D721Med (cell line): ENCODE data around the gene TMX2.

Experiments
- DNase-seq: peaks from one replicate; pipeline ENCODE4 v3.0.0; 2011; ENCODE audit warnings: low spot score; ENCODE audit not compliant: insufficient read length
- FAIRE-seq: peaks from 2 replicates; lab custom pipeline; 2011; peaks lifted over from hg19 to GRCh38; lab: Jason Lieb, UNC
- TF ChIP-seq, protein P1 (sequence below): IDR thresholded peaks from 2 replicates; pipeline ENCODE4 v1.5.1; 2012; ENCODE audit warnings: mild to moderate bottlenecking, control low read depth; ENCODE audit not compliant: insufficient read depth; ENCODE audit errors: missing control alignments

TMX2 gene

DNA sequence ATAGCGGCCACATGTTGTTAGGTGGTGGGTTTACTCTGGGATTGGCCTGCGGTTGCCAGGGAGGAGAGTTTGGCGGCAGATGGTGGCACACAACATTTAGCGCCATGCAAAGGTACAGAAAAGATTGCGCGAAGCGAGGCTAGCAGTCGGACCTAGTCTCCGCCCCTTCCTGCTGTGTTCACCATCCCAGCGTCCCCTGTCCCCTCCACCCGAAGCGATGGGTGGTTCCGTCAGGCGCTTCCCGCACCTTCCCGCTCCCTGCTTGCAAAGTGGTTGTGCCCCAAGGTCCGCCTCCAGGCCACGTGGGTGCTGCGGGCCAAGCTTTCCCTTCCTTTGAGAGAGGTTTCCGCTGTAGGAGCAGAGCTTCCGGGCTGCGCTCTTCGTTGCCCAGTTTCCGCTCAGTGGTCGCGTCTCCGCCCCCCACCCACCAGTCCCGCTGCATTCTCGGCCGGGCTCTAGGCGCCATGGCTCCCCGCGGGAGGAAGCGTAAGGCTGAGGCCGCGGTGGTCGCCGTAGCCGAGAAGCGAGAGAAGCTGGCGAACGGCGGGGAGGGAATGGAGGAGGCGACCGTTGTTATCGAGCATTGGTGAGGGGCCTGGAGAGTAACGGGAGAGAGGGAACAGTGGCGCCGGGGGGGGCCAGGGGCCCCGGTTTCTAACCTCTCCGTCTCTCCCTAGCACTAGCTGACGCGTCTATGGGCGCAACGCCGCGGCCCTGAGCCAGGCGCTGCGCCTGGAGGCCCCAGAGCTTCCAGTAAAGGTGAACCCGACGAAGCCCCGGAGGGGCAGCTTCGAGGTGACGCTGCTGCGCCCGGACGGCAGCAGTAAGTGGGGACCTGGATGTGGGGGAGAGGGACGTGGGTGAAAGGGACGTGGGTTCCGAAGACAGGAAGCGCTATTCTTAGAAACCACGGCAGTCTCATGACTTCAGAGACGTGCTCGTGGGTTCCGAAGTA lies 29.0 kb downstream of the TMX2 start, which contains the start of gene SELENOH:
SELENOH (plus strand) TSS at position 360 of the 955 bp plus-strand sequence; CDS start at position 465, 105 bp downstream.
- peak; percentile 83 for DNase-seq

DNA sequence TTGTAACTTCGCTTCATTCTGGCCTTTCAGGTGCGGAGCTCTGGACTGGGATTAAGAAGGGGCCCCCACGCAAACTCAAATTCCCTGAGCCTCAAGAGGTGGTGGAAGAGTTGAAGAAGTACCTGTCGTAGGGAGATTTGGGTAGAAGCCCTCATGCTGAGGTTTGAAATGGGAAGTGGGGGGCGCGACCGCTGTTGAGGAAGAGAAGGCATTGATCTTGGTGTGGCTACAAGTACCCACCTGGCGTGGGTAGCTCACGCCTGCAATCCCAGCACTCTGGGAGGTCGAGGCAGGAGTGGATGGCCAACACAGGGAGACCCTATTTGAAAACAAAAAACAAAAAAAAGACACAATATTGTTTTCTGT lies 29.7 kb downstream of the TMX2 start:
- DNase-seq (no peak), FAIRE-seq (no peak)
- TF ChIP-seq, protein P1, sequence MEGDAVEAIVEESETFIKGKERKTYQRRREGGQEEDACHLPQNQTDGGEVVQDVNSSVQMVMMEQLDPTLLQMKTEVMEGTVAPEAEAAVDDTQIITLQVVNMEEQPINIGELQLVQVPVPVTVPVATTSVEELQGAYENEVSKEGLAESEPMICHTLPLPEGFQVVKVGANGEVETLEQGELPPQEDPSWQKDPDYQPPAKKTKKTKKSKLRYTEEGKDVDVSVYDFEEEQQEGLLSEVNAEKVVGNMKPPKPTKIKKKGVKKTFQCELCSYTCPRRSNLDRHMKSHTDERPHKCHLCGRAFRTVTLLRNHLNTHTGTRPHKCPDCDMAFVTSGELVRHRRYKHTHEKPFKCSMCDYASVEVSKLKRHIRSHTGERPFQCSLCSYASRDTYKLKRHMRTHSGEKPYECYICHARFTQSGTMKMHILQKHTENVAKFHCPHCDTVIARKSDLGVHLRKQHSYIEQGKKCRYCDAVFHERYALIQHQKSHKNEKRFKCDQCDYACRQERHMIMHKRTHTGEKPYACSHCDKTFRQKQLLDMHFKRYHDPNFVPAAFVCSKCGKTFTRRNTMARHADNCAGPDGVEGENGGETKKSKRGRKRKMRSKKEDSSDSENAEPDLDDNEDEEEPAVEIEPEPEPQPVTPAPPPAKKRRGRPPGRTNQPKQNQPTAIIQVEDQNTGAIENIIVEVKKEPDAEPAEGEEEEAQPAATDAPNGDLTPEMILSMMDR = no peak

More for the DNA sequence above, 29.0 kb downstream of the TMX2 start, which contains the start of gene SELENOH:
- no peak for FAIRE-seq
- TF ChIP-seq, protein P1 = no peak

DNA sequence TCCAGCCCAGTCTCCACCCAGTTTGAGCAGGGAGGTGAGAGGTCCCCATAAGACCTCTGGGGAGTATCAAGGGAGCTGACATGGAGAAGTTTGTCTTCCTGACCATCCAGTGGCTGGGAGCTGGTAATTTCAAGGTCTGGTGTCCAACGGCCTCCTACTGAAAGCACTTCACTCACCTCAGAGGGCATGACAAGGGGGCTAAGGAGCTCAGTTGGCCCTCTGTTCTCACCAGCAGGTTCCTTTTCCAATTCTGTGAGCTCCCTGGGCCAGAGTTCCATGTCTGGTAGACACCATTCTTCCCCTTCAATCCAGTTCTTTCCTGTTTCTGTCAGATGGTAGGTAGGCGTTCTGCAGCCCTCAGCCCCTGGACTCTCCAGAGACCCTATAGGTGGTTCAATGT lies 32.0 kb downstream of the TMX2 start:
- FAIRE-seq (no peak), DNase-seq (no peak)
- TF ChIP-seq, protein P1 = no peak

DNA sequence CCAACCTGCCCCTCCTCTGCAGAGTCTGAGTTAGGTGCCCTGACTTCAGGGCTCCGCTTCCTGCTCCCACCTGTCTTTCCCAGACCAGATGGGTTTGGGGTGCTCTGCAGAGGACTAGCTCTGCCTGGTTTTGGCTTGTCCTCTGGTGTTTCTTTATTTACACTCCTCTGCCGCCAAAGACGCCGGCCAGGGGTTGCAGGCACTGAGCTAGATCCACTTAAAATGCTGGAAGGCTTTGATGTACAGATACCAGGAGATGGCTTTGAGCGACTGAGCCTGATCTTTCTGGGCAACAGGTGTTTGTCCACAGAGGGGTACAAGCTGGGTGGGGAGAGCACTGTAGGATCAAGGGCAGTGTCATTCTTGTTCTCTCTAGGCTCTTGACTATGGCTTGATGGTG lies 32.8 kb downstream of the TMX2 start:
- TF ChIP-seq, protein P1 = no peak
- no peak for FAIRE-seq
- no peak for DNase-seq

DNA sequence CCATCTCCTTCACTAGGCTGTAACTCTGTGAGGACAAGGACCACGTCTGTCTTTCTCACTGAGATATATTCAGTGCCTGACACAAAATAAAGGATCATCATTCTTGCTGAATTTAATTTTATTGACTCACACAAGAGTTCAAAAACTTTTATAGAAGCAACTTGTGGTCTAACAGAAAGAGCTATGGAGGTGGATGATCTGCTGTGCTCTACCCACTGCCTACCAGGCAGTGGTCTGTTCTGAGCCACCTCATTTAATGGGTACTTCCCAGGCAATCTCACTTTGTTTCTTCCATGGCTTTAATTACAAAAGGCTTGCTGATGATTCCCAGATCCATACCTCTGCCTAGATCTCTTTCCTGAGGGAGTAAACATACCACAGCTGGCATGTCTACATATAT lies 34.5 kb downstream of the TMX2 start:
- DNase-seq = no peak
- FAIRE-seq = no peak
- TF ChIP-seq, protein P1 = no peak

DNA sequence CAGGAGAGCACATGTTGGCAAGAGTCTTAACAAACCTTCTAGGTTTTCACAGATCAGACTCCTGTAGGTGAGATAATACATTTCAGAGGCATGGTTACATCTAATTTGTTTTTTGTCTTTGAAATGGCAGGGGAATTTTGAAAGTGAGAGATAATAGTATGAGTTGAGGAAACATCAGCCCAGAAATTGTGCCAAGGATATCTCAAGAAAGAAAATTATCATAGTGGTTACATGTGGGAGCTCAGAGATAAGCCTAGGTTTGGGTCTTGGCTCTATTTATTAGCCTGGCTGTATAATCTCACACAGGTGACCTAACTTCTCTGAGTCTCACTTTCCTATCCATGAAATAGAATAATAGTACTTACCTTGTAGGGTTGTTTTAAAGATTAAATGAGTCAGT lies 38.8 kb downstream of the TMX2 start:
- TF ChIP-seq, protein P1 = no peak
- DNase-seq (no peak), FAIRE-seq (no peak)
